GM18499 (cell line): Measurements from ENCODE around the gene VWC2L.

Experiments used
- ATAC-seq: cut with Tn5 transposase; IDR thresholded peaks from one replicate; pipeline ENCODE4 v1.9.1; 2021; ENCODE audit warnings: moderate number of reproducible peaks; ENCODE audit not compliant: insufficient read depth, unreplicated experiment

VWC2L gene

DNA sequence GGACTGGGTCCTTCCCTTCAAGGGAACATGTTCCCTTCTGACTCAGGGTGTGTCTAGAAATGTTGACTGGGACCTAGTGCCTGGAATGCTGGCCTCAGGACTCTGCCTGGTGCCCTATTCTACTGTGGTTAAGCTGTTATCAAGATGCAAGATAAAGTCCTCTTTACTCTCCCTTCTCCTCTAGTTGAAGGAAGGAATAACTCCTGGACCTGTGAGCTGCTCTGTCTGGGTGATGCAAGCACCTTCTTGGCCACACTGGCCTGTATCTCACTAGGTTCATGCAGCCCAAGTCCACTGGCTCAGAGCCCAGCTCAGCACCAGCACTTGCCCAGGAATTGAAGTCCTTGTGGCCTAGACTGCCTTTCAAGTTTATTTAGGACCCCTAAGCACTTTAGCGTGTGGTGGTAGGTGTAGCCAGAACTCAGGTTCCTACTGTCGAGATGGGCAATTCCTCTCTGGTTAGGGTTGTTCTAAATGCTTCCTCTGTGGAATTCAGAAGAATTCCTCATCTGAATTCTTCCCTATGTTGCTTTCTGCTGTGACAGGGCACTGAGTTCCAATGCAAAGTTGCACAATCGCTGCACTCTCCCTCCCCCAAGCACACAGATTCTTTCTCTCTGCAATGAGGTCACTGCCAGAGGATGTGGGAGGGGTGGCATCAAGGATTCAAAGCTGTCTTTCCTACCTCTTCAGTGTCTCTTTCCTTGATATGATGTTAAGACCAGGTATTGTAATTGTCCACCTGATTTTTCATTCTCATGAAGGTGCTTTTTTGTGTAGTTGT lies 54.7 kb downstream of the VWC2L start:
- no peak for ATAC-seq

DNA sequence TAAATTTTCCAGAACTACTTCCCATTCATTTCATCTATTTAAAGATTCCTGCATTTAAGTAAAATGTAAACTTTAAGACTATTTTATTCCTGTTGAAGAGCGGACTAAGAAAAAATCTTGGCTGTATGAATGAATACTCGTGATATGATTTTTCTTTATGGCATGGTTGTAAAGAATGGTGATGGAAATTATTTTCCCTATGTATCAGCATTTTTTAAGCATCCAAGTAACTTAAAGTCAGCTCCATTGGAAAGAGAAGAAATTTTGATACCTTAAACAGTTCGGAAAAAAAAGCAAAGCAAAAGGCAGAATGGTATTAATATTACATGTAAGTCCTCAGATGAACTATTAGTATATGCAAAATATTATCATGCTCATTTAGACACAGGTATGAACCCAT lies 58.9 kb downstream of the VWC2L start:
- no peak for ATAC-seq

DNA sequence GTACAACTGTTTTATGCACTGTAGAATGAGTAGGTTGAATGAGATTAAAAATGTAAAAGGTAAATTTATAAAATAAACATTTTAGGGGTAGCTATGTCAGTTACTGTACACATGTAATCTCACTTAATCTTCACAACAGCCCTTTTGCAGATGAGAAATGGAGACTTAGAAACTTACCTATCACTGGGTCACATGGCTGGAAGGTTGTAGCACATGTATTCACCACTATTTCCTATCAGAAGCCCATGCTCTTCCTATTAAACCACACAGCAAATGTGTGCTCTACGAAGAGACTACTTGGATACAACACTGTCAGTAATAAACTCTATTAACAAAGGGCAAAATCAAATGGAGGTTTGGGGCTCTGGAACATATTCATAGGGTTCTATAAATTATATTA lies 60.5 kb downstream of the VWC2L start:
- ATAC-seq, result no peak

DNA sequence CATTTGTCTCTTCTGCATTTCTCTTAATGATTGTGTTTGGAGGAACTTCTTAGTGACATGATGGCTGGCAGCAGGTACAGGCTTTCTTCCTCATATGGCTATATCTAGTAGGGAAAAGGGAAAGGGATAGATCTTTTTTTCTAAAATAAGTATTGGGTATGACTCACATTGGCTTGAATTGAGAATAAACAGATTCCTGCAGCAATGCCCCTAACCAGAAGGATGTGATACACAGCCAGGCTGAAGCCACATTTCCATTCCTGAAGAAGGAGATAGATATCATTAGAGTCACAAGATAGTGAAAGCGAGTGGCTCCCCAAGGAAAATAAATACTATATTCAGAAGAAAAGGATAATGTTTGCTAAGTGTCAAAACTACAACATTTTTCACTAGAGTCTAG lies 61.1 kb downstream of the VWC2L start:
- ATAC-seq, result no peak

DNA sequence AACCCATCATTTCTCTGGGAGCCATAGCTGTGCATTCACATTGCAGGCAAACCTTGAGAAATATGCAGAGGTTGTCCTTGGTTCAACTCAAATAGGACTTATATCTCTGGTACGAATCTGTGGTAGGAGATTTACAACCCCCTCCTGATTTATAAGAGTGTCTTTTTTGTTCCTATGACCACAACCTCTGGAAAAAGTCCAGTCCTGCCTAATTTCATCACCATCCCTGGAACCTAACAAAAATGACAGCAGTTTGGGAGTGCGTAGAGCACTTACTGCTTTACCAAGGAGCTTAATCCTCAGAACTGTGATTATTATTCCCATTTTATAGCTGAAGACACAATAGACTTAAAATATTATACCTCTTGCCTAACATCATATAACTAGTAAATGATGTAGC lies 66.5 kb downstream of the VWC2L start:
- no peak for ATAC-seq

DNA sequence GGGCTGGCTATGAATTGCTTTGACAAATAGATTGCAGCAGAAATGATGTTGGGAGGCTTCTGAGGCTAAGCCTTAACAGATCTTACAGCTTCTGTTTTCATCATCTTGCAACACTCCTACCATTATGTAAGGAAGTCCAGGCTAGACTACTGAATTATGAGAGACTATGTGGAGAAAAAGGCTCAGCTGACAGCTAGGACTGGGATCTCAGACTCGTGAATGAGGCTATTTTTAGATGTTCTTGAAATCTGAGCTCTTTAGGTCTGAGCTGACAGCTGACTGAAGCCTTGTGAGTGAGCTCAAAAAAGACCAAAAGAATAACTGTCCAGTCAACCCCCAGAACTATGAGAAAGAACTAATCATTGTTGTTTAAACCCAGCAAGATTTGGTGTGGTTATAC lies 70.3 kb downstream of the VWC2L start:
- ATAC-seq, result no peak

DNA sequence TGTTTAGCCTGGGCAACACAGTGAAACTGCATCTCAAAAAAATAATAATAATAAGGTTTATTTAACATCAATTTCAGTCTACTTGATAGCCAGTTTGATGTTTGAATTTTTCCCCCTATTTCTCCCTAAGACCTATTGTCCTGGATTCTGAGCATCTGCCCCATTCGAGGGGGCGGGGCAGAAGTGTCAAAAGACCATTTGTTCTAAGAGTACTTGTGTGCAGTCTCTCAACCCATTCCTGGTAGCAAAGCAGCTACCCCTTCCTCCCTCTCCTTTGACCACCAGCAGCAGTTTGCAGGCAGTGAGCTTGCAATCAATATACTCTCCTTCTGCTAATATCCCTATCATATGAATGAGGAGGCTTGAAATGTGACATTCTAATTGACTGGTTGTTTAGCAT lies 71.9 kb downstream of the VWC2L start:
- no peak for ATAC-seq

DNA sequence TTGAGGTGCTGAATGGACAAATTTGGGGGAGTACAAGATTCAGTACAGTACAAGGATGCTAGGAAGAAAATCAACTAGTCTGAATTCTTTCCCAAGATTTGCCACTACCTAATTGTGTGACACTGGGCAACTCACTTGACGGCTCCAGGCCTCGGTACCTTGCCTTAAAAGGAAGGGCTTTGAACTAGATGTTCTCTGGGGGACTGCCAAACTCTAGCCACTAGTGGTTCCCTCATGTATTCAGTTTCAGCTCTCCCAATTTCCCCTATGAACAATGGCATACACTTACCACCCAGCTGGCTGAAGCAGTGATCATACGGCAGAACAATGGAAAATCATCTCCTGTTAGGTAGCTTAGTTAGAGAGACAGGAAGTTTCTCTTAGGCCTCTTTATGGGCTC lies 73.4 kb downstream of the VWC2L start:
- no peak for ATAC-seq

DNA sequence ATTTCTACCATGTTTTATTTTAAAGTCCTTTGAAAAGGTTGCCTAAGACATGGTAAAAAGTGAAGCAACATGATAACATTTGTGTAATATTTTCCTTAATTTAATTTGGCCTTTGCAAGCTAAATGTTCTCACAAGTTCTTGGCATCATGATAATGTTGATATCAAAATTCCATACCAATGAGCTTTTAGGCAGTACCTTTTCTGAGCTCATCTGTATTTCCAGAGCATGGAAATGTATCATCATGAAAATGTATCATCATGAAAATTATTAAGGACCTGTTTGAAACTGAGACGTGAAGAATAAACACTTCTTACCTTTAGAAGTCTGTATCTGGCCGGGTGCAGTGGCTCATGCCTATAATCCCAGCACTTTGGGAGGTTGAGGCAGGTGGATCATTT lies 73.8 kb downstream of the VWC2L start:
- ATAC-seq, result no peak

DNA sequence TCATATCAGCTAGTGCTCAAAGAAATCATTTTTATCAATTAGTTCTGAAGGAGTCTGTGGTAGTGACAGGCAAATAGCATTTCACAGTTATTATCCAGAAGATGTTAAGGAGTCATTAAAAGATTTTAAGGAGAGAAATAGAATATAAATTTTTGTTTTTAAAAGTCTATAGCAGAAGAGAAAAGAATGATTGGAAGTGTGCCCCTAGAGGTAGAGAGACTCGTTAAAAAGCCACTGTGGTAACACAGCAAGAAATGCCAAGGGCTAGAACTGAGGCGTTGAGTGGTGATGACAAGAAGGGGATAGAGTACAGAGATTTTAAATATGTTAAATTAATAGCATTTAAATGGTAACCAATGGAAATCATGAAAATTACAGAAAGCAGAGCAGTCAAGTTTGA lies 78.3 kb downstream of the VWC2L start:
- ATAC-seq, result no peak

DNA sequence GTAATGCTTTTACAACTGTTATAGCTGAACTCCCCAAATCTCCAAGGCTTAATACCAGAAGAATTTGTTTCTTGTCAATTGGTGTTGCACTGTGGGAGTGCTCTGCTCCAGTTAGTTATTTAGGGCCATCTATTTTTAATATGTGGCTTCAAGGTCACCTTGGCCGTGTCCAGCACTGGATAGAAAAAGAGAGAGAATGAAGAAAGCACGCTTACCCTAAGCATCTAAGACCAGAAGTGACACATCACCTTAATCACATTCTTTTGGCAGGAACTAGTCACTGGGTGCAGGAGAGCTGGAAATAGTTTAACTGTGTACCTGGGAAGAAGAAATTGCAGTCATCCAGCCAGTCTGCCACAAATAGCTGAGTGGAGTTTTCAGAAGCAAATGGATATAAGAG lies 78.8 kb downstream of the VWC2L start:
- ATAC-seq, result no peak

DNA sequence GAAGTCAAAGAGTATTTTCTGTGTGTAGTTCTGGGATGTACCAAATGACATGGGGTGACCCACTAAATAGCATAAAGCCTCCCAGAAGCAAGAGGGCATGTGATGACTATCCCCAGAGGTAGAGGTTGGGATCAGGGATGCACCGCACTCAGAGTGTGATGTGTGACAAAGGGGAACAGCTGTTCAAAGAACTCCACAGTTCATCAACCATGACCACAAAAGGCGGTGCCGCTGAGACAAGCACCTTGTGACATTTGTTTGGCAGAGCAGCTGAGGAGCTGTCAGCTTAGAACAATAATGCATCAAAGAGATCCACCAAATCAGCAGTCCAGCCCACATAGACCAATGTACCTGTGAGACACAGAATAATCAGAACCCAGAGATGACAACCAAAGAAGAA lies 81.3 kb downstream of the VWC2L start:
- no peak for ATAC-seq

DNA sequence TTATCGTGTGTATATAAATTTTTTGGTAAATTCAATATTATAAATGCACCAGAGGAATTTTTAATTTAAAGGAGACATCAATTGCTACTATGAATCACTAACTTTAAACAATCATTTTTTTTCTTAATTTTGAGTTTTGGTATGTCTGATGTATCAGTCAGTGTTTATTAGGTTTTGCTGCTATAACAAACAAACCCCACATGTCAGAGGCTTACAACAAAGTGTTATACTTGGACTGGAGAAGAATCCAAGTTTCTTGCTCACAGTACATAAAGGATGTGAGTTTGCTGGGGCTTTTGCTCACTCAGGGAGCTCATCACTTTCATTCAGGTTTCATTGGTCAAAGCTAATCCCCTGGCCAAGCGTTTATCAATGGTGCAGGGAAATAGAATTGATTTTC lies 81.8 kb downstream of the VWC2L start:
- no peak for ATAC-seq

DNA sequence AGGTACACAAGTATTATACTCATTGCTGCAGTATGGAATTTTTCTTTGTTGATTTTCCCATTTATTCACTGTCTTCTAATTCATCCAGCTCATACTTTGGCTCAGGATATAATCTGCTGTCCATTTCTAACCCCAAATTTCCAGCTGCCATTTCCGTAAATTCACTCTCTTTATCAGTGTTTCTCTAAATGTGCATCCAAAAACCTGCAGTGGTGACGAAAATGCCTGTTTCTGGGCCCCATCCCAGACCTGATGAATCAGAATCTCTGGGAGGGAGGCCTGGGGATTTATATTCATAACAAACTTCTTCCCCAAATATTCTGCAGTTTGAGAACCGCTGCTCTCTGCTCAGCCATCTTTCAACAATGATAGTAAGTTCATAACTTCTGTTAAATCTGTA lies 86.6 kb downstream of the VWC2L start:
- ATAC-seq, result no peak

DNA sequence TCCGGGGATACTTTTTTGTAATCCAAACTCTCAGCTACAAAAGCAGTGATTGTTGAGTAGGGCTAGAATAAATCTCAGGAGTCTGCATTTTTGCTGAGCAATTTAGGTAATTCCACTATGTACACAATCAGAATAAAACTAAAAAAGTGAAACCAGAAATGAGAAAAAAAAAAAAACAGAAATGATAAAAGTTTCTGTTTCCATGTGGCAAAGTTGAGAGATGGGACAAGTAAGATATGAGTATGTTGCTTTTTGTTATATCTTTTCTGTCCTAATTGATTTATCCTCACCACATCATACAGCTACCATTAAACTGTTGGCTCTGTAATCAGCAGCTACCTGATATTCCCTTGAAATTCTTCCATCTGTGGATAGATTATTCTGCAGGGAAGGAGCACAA lies 92.7 kb downstream of the VWC2L start:
- ATAC-seq, result peak; percentile 57

DNA sequence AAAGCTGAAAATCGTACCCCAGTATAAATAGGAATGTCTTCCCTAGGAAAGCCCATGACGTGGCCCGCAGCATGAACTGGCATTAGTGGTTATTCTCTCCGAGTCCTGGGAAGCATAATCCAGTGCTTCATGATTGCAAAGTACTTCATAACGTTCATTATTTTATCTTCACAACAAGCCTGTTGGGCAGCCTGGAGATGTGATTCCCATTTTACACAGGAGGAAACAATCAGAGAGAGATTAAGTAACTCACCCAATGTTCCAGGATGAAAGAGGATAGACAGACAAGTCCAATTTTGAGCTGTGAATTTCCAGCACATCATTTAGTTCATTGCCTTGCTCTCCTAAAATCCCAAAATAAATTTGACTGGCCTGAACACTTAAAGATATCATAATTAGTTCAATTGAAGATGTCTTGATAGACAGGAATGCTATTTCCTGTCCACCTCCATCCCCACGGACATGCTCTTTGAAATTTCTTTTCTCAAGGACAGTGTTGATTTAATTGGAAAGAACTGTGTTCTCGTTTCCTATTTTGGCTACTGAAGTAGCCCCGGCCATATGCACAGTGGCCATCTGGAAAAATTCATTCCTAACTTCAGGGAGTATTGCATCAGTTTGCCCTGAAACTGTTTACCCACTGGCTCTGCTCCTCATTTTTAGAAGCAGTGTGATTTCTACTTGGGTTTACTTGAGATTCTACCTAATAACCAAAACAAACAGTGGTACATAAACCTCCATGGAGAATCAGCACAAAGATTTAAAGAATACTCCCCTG lies 93.9 kb downstream of the VWC2L start:
- no peak for ATAC-seq

DNA sequence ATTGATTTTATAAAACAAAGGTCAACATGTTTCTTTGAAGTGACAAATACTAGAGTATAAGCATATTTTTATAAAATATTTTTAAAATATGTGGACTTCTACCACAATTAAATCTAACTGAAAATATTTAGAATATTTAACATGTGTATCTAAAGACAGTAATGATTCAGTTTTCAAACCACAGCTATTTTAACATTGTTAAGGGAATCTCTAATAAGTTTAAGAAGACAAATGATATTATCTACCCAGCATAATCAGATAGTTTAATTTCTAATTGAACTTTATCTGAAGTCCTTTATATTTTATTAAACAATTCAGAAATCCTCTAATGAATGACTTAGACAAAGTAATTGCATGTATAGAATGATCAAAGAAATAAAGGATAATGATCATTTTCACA lies 96.2 kb downstream of the VWC2L start:
- no peak for ATAC-seq

DNA sequence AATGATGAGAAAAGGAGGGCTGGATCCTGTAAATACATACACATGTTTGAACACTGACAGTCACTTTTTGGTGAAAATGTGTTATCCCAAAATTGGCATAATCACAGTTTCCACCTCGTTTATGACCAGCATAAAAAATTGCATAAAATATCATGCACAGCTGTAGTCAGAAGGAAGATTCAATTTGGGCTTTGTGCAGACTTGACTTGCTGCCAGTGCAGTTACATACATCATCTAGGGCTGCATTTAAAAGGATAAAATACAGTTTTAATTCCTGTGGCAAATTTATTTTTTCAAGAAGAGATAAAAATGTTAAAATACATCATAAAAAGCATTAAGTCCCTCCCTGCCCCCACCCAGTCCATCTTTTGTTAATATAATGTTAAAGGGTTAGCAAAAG lies 103.8 kb downstream of the VWC2L start:
- no peak for ATAC-seq

DNA sequence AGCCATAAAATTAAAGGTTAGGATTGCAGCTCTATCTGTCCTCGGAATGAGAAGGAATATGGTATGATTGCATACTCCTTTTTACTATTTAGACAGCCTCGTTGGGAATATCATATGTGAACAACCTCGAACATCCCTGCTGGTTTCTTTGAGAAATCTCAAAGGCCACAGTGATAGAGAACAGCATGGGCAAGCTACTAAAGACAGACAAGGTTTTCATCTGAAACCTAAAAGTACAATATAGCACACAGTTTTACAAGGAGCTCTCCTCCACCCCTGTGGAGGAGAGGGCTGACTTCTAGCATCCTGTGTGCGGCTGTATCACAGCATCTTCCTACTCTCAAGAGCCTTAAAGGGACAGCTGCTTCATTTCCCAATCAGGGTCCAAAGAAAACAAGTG lies 104.3 kb downstream of the VWC2L start:
- no peak for ATAC-seq

DNA sequence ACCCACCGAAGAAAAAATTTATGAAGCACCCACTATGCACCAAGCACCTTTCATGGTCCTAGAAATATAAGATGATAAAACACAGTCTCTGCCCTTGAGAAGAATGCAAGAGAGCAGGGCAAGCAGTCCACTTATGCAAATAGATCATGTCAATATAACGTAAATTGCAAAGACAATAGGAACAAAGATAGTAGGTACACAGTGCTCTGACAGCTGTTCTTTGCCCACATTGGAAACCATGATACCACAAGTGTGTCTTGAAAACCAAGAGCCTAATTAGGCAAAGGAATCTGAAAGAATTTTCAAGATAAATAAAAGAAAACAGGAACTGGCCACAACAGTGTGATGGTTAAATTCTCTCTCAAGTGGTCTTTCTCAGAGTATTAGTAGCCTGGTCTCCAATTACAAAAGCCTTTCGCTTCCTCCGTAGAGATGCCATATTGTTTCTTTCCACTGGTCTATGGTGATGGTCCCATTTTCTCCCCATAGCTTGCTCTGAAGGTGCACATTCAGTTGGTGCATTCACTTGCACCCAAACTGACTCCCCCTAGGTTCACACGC lies 108.5 kb downstream of the VWC2L start:
- ATAC-seq, result no peak

DNA sequence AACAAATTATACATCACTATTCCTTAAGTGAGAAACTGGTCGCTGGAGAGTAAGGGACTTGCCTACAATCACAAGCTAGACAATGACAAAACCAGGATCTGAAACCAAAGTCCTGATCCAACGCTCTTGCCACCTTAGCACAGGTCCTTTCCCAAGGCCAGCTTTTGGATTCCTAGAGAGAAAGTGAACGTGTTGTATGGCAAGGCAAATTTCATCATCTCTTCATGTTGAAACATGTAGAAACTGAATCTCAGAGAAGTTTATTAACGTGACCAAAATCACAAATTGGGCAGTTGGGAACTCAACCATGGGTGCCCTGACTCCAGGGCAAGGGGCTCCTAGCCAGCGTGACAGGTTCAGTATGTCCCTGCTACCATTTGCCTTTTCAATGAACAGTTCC lies 118.2 kb downstream of the VWC2L start:
- no peak for ATAC-seq

DNA sequence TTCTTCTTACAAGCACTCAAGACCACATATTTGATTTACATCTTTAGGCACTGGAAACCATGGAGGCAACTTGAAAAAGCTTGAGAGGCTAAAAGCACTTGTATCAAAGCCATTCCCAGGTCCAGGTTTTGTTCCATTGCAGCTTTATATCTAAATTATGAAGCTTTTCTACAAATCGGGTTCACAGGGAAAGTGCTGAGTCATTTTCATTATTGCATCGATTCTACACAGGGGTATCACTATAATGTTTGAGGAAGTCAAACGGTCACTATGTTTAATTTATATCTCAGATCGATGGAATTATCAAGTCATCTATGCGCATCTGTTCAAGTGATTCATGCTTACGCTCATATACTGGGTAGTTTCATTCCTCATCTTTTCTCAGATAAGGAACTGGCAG lies 118.7 kb downstream of the VWC2L start:
- ATAC-seq, result no peak
